Activated CD4-positive, alpha-beta T cell treated with anti-CD3 and anti-CD28 coated beads, Interleukin-10, Interleukin-2, amounts not matched to agents 100 ng/mL and 50 ng/mL, durations not matched to agents 16 hours and 8 hours (primary cell): Measurements from ENCODE around the gene TMBIM4.
"Not testable (repeated sequence)": the region's sequence is repeated elsewhere in the genome, so short reads cannot be mapped to it uniquely, and the experiment has no call there.

Source experiments
- DNase-seq: peaks from one replicate; pipeline ENCODE4 v3.0.0-alpha.2; 2020

The TMBIM4 gene

DNA sequence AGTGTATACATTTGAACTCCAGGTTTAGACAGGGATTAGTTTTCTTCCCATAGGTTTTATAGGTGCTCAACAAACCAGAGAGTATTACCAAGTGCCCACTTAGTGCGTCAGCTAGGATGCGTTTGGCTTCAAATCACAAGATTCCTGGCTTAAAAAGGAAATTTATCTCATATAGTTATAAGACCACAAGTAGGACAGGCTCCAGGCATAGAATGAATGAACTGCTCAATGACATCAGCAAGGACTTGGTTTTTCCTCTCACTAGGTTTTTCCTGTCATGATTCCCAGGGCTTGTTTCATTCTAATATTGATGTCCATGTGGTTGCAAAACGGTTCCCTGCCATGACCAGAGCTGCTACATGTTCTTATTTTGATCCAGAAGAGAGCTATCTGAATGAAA, 13.2 kb upstream of the TMBIM4 start:
- DNase-seq, result no peak

DNA sequence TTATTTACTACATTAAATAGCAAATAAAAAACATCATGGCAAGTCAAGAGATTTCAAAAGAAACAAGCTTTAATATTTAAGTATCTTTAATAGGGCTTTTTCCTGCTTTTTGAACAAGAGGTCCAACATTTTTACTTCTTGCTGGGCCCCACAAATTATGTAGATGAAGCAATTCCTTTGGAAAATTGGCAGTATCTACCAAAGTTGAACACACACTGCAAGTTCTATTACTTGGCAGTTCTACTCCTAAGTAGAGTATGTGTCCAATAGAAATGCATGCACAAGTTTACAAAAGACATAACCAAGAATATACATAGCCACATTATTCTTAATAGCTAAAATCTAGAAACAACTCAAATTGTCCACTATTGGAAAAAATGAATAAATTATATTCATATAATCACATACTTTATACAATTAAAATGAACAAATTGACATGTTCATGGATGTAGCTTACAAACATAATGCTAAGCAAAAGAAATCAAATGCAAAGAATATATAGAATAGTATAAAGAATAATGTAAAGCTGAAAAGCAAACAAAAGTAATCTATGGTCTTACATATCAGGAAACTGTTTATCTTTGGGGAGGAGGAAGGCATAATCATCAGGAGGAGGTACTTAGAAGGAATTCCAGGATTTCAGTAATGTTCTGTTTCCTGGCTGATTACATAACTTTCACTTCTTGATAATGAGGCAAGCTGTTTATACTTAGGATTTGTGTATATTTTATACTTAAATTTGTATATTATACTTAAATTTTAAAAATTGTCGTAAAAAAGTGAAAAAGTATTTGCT, 6.5 kb upstream of the TMBIM4 start:
- DNase-seq, result no peak

DNA sequence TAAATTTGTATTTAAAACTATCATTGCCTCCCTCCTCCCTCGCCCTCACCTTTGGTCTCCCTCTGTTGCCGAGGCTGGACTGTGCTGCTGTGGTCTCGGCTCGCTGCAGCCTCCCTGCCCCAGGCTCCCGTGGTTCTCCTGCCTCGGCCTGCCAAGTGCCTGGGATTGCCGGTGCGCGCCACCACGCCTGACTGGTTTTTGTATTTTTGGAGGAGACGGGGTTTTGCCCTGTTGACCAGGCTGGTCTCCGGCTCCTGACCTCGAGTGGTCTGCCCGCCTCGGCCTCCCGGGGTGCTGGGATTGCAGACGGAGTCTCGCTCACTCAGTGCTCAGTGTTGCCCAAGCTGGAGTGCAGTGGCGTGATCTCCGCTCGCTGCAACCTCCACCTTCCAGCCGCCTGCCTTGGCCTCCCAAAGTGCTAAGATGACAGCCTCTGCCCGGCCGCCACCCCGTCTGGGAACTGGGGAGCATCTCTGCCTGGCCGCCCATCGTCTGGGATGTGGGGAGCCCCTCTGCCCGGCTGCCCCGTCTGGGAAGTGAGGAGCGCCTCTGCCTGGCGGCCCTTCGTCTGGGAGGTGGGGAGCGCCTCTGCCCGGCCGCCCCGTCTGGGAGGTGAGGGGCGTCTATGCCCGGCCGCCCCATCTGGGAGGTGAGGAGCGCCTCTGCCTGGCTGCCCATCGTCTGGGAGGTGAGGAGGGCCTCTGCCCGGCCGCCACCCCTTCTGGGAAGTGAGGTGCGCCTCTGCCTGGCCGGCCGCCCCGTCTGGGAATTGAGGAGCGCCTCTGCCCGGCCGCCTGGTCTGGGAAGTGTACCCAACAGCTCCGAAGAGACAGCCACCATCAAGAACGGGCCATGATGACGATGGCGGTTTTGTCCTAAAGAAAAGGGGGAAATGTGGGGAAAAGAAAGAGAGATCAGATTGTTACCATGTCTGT, 4.9 kb upstream of the TMBIM4 start:
- DNase-seq, result not testable (repeated sequence)

DNA sequence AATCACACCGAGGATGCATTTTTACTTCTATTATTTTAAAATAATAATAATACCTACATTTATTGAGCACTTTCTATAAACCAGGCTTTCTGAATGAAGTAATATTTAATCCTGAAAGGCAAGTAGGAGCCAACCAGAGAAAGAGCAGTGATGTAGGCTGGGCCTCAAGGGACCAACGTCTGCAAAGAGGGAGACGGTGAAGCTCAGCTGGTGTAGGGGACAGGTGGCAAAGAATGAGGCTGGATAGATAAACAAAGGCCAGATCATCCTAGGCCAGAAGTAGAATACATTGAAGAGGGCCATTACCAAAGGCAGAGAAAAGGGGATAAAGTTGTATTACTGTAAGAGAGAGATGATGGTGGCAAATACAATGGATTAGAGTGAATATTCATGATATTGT, 810 bp upstream of the TMBIM4 start:
- no peak for DNase-seq

DNA sequence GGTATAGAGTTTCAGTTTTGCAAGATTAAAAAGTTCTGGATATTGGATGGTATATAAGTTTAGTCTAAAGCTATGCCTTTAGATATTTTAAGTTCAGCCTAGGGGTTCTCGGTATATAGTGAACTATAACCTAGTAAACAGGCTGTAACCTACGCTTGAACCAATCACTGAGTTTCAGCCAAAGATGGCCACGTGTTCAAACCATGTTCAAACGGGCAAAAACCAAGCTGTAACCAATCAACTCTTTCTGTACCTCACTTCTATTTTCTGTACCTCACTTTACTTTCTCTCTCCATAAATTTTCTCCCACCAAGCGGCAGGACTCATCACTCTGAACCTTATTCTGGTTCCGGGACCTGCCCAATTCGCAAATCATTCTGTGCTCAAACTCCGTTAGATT, 1.4 kb downstream of the TMBIM4 start:
- DNase-seq, result no peak

DNA sequence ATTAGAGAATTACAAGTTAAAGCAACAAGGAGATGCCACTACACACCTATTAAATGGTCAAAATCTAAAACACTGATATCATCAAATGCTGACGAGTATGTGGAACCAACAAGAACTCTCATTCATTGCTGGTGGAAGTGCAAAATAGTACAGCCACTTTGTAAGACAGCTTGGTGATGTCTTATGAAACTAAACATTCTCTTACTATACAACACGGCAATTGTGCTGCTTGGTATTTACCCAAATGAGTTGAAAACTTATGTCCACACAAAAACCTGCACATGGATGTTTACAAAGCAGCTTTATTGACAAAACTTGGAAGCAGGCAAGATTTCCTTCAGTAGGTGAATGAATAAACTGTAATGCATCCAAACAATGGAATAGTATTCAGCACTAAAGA, 3.2 kb downstream of the TMBIM4 start:
- no peak for DNase-seq

DNA sequence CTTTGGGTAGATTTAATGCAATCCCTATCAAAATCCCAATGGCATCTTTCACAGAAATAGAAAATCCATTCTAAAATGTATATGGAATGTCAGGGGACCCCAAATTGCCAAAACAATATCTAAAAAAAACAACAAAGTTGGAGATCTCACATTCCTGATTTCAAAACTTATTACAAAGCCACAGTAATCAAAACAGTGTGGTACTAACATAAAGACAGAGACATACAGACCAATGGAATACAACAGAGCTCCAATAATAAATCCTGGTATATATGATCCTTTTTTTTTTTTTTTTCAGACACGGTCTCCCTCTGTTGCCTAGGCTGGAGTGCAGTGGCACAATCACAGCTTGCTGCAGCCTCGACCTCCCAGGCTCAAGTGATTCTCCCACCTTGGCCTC, 4.7 kb downstream of the TMBIM4 start:
- no peak for DNase-seq

DNA sequence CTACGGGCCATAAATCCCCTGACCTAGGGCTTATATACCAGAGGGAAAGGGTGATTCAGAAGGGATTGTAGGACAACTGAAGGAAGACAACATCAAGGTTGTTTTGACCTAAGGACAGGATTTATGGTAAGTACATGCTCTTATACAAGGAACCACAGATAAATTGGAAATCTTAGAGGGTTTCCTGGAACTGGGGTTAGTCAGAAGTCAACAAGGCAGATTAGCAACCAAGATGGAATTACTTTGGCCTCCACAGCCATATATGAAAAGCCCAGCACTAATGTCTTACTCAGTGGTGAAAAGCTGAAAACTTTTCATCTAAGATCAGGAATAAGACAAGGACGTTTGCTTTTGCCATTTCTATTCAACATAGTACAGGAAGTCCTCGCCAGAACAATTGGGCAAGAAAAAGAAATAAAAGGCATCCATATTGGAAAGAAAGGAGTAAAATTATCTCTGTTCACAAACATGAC, 5.4 kb downstream of the TMBIM4 start:
- no peak for DNase-seq

DNA sequence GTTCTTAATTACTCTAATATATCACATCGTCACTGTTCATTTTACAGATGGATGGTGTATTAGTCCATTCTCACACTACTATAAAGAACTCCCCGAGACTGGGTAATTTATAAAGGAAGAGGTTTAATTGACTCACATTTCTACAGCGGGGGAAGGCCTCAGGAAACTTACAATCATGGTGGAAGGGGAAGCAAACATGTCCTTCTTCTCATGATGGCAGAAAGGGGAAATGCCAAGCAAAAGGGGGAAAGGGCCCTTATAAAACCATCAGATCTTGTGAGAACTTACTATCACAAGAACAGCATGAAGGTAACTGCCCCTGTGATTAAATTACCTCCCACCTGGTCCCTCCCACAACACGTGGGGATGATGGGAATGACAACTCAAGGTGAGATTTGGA, 6.5 kb downstream of the TMBIM4 start:
- no peak for DNase-seq

DNA sequence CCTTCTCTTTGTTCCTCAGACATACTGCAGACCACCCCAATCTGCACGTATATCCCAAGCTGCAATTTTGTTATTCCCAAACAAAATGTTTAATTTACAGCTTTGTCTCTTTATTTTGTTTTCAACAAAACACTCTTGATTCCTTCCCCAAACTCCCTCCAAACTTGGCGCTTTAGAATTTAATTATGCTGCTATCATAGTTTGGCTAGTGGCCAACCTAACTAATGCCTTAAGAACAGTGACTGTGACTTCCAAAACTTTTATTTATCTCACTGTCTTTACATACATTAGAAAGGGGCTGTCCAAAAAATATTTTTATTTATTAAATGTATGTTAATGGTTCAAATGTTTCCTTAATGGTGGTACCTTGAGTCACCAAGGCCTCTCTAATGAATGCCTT, 7.1 kb downstream of the TMBIM4 start:
- DNase-seq, result no peak

DNA sequence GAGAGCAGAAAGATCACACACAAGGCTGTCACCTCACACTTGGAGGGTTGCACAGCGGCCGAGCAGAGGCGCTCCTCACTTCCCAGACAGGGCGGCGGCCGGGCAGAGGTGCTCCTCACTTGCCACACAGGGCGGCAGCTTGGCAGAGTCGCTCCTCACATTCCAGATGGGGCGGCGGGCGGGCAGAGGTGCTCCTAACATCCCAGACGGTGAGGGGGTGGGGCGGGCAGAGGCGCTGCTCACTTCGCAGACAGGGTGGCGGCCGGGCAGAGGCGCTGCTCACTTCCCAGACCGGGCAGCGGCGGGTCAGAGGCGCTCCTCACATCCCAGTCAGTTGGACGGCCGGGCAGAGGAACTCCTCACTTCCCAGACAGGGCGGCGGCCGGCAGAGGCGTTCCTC, 9.1 kb downstream of the TMBIM4 start:
- no peak for DNase-seq

DNA sequence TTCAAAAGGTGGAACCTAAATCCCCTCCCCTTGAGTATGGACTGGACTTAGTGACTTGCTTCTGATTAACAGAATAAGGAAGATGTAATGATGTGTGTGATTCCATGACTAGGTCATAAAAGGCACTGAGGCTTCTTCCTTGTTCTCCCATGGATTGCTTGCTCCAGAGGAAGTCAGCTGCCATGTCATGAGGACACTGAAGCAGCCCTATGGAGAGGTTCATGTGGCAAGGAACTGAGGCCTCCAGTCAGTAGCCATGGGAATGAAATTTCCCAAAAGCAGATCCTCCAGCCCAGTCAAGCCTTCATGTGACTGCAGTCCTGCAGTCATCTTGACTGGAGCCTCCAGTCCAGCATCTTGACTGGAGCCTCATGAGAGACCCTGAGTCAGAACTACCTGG, 10.7 kb downstream of the TMBIM4 start:
- no peak for DNase-seq

DNA sequence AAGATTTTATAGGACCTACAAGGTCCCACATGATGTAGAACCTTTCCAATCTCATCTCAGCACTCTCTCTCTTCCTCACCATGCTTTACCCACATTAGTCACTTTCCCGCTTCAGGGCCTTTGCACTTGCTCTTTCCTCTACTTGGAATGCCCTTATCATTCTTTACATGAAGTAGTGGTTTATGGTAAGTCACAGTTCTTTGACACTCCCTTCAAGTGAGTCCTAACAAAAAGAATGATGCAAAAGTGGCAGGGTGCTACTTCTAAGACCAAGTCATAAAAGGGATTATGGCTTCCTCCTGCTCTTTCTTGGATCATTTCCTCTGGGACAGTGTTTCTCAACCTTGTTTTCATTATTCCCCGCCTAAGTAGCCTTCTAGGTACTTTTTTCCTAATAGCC, 13.1 kb downstream of the TMBIM4 start:
- no peak for DNase-seq

DNA sequence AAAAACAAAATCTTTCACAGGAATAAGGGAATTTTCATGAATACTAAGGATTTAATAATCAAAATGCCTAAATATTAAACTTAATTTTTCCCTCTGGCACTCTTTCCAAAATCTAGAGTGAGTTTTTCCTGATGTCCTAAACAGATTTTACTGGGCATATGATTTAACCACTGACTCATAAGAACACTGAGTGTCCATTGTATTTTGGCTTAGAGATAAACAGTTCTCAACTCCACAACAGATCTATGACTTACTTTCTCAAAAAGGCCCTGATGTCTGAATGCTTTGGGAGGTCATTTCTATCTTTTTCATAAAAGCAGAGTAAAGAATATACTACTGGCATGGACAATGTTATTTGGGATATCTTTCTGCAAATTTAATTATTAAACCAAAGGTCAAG, 15.0 kb downstream of the TMBIM4 start:
- DNase-seq, result no peak

DNA sequence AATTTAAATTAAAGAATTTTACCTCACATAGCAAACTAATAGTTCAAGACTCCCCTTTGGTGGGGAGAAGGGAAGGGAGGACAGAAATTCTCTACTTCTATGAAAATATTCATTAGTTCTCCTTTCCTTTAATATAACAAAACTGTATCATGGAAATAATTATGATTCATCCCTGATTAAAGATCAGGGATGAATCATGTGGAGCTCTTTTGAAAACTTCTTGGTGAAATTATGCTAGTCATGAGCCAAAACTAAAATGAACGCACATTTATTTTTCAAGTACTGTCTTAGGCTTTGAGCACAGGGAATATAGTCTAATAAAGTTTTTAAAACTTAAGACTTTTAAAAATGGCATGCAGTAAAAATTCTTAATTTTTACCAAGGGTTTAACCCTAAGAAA, 17.1 kb downstream of the TMBIM4 start:
- no peak for DNase-seq

DNA sequence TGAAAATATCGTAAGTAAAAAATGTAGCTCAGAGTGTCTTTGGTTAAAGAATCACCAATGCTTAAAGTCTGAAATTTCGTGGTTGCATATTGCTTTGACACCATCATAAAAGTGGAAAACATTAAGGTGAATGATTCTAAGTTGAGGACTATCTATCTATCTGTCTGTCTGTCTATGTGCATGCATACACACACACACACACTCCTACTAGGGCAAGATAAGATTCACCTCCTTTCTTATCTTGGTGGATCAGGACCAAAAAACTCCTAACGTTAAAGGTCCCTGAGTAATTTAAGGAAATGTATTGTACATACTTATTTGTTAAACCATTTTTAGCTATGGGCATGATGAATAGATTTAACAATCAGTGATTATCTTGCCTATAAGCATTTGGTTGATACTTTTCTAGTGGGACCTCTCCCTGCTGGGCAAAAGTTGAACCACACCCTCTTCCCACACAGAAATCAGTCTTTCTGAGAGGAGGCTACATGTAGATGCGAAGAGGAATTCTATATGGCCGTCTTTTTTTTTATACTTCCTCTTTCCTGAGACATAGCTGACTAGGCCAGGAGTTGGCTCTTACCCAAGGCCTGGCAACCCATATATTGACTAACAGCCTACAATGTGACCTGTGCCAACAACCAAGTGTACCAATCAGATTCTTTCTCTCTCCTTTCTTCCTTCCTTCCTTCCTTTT, 19.9 kb downstream of the TMBIM4 start:
- no peak for DNase-seq

DNA sequence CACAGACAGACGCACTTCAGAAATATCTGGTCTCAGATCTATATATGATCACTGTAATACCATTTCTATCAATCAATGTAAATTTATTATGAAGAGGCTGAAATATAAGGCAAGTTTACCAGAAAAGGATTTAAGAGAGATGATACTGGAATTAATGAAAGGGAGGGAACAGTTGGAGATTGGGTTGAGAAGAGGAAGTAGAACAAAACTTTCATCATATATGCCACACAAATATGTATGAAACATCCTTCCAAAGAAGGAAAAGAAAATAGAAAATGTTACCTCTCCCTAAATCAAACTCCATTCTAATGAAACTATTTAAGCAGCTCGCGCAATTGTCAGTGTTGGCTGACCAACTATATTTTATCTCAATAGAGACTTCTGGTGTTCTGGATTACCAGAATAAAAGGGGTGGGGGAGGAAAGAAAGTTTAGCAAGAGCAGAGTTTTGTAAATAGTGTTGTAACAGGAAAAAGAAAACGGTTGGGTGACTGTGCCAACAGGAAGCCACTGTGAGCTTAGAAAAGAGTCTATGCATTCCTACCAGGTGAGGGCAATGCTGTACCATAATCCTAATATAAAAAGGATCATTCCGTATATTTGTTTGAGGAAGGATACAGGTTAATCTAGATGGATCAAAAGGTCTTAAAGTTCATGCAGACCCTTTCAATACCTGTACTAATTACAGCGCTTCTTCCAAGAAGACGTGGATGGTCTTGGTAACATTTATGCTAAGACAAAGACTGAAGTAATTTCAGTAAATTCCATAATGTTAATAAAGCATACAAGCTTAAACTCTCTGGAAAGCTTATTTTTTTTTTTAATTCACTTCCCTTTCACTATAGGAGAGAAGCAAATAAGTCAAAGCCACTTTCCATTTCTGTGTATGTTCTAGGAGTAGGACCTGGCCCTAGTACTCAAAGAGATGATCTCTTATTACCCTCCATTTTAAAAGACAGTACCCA, 24.7 kb downstream of the TMBIM4 start:
- DNase-seq, result peak; percentile 53

DNA sequence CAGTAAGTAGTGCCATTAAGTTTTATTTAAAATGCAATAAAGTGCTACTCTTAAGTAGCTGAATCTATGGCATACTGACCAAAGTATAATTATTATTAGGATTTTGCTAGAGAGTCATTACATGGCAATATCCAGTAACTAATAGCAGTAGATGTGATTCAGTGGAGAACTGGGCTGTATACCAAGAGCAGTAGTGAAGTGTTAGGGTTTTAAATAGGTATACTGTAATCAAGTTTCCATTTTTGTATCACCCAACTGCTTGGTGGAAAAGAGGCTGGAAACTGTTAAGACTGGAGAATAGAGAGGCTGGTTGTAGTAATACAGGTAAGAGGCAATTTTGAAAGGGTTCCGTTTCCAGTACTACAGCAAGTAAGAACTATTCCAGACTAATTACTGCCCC, 25.9 kb downstream of the TMBIM4 start:
- no peak for DNase-seq

DNA sequence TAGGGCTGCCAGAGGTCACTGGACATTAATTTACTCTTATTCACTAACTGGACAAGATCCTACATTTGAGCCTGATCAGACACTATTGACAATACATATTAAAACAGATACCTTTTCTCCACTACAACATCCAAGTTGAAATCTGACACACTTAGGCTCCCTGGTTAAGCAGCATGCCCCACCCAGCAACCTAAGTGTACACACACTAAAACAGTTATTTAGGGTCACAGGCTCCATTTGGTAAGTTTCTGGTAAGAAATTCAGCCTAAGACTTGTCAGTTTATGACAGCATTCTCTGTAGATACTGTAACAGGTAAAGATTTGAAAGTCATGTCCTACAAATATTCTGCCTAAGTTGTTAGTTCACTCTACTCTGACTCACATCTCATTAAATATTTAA, 27.0 kb downstream of the TMBIM4 start:
- DNase-seq, result no peak

DNA sequence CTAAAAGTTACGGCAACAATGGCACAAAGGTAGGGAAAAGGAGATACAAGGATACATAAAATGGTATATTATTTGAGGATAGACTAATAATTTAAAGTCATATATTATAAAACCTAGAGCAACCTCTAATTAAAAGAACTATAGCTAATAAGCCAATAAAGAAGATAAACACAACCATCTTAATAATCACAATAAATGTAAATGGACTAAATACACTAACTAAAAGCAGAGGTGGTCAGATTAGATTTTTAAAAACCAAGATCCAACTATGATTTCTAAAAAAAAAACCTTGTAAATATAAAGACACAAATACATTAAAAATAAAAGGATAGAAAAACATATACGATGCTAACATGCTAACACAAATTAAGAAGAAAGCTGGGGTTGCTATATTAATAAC, 28.5 kb downstream of the TMBIM4 start:
- no peak for DNase-seq

DNA sequence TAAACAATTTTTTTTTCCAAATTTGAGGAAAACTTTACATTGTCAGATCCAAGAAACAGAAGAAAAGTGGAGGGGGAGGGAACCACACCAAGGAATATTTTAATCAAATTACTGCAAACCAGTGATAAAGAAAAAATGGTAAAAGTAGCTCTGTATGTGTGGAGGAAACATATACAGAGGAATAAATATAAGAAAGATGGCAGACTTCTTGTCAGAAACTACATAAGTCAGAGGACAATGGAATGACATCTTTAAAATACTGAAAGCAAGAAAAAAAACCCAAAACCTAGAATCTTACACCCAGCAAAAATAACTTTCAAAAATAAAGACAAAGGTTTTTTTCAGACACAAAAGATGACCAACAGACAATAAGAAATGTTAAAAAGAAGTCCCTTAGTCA, 29.1 kb downstream of the TMBIM4 start:
- no peak for DNase-seq

DNA sequence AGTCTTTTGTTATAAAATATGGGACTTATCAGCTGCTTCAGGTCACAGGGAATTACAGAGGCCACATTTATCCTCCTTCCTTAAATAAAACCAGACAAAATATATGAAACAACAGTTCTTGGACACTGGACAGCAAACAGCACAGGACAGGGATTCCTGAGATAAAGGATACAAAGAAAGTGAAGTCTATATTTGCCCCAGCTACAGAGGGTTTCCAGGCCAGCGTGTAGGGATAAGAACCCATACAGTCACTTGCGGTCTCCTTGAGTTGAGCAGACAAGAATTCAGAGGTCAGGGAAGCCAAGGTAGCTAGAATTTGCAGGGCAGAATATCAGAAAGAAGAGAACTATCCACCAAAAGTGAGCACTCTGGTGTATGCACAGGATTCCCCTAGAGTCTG, 30.5 kb downstream of the TMBIM4 start:
- no peak for DNase-seq
